ENCODE measurements around the gene PRPF19. TPM values are rescaled to one million over a fixed set of nuclear protein-coding genes. Genes with fewer than 3 reads are reported as not detected.
A peak's percentile ranks its signal among the peaks of the same experiment; 100 is the strongest.

The PRPF19 gene
- total and polyA plus RNA-seq, 2 donors (not counting 1 experiment from before 2014, with no cell fraction given) = 32.6 to 37.7 TPM

- no peak overlapping the region for H2AFZ ChIP-seq (ENCODE audit: low read length)
- H3K27ac ChIP-seq (ENCODE audit: insufficient read depth, low read length) = no peak overlapping the region
- no peak overlapping the region for H3K9ac ChIP-seq (ENCODE audit: insufficient read depth, low read length)
- peaks cover 4% of the 10 kb centered on the region for H3K36me3 ChIP-seq (ENCODE audit: control insufficient read depth, insufficient read depth, low read length)
- no peaks in the 10 kb centered on the region for H4K20me1 ChIP-seq (ENCODE audit: control insufficient read depth, extremely low read depth, insufficient read depth, low read length)
- DNase-seq (ENCODE audit: low read depth in 2 of 2) = no peak
- H3K4me3 ChIP-seq (replicated peaks in 1 of 4; ENCODE audit: control extremely low read depth in 1 of 4, insufficient read depth in 1 of 4, low read depth in 3 of 4, low read length in 4 of 4) = no peak overlapping the region
- no peaks in the 10 kb centered on the region for H3K9me3 ChIP-seq (ENCODE audit: control insufficient read depth, insufficient read depth, low read depth, low read length)
- no peak overlapping the region for H3K4me2 ChIP-seq (ENCODE audit: extremely low read depth, insufficient read depth, low read length)
- no peaks in the 10 kb centered on the region for H3K27me3 ChIP-seq (ENCODE audit: control insufficient read depth, insufficient read depth, low read length)
- TF ChIP-seq, protein P1, sequence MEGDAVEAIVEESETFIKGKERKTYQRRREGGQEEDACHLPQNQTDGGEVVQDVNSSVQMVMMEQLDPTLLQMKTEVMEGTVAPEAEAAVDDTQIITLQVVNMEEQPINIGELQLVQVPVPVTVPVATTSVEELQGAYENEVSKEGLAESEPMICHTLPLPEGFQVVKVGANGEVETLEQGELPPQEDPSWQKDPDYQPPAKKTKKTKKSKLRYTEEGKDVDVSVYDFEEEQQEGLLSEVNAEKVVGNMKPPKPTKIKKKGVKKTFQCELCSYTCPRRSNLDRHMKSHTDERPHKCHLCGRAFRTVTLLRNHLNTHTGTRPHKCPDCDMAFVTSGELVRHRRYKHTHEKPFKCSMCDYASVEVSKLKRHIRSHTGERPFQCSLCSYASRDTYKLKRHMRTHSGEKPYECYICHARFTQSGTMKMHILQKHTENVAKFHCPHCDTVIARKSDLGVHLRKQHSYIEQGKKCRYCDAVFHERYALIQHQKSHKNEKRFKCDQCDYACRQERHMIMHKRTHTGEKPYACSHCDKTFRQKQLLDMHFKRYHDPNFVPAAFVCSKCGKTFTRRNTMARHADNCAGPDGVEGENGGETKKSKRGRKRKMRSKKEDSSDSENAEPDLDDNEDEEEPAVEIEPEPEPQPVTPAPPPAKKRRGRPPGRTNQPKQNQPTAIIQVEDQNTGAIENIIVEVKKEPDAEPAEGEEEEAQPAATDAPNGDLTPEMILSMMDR (conservative IDR thresholded peaks at IDR 0.05 in 1 of 2, IDR thresholded peaks at IDR 0.05 in 1 of 2; ENCODE audit: low read depth in 1 of 2, low read length in 2 of 2) = no peak
- no peak for TF ChIP-seq EZH2 (IDR thresholded peaks at IDR 0.05; ENCODE audit: low read length, missing control alignments)
- no peaks in the 10 kb centered on the region for H3K4me1 ChIP-seq (ENCODE audit: control insufficient read depth, extremely low read depth, insufficient read depth, low read length)
- no peaks in the 10 kb centered on the region for H3K79me2 ChIP-seq (ENCODE audit: control insufficient read depth, insufficient read depth, low read length)
Observed at GRCh38 chr11:60945295-60945667, 38.9 kb upstream of the PRPF19 start.

DNA sequence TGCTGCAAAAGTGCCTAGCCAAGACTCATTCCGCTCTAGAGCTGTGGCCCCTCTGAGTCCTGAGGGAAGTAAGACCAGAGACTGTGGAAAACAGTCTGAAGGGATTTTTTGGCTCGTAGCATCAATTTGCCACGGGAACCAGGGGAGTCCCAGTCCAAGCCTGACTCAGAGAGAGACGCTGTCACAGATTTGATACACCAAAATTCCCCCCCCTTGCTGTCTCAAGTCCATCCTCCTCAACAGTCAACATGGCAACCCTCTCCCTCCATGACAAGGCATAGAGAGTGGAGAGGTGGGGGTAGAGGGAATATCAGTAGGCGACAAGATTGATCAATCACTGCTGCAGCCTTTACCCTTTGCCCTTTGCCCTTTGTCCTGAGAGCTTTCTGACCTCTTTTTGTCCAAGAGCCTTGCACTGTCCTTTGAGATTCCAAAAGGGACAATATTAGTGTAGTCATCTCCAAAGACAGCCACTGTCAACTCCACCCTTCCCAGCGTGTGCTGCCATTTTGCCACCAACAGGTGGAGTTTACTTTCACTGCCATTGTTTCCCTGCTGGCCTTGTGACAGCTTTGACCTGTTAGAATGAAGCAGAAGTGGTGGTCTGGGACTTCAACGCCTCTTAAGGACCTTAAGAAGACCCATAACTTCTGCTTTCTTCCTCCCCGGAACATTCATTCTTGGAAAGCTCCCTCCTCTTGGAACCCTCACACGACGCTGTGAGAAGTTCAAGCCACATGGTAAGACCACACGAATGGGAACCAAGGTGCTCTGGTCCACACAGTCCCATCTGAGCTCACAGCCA, 38.3 kb upstream of the PRPF19 start:
- DNase-seq (ENCODE audit: low read depth in 2 of 2) = no peak
- Histone ChIP-seq H3K36me3 (ENCODE audit: control insufficient read depth, insufficient read depth, low read length) (peaks cover 4% of the 10 kb centered on the region), H3K27me3 (ENCODE audit: control insufficient read depth, insufficient read depth, low read length) (no peaks in the 10 kb centered on the region), H3K9me3 (ENCODE audit: control insufficient read depth, insufficient read depth, low read depth, low read length) (no peaks in the 10 kb centered on the region), H2AFZ (ENCODE audit: low read length) (no peak overlapping the region), H3K4me3 (replicated peaks in 1 of 4; ENCODE audit: control extremely low read depth in 1 of 4, insufficient read depth in 1 of 4, low read depth in 3 of 4, low read length in 4 of 4) (no peak overlapping the region), H3K4me1 (ENCODE audit: control insufficient read depth, extremely low read depth, insufficient read depth, low read length) (no peaks in the 10 kb centered on the region), H3K4me2 (ENCODE audit: extremely low read depth, insufficient read depth, low read length) (no peak overlapping the region), H4K20me1 (ENCODE audit: control insufficient read depth, extremely low read depth, insufficient read depth, low read length) (no peaks in the 10 kb centered on the region), H3K79me2 (ENCODE audit: control insufficient read depth, insufficient read depth, low read length) (no peaks in the 10 kb centered on the region), H3K27ac (ENCODE audit: insufficient read depth, low read length) (no peak overlapping the region), H3K9ac (ENCODE audit: insufficient read depth, low read length) (no peak overlapping the region)
- TF ChIP-seq, protein P1 (conservative IDR thresholded peaks at IDR 0.05 in 1 of 2, IDR thresholded peaks at IDR 0.05 in 1 of 2; ENCODE audit: low read depth in 1 of 2, low read length in 2 of 2) = peak in 1 of 2 donors; percentile 19
- TF ChIP-seq EZH2 (IDR thresholded peaks at IDR 0.05; ENCODE audit: low read length, missing control alignments) = no peak

- TF ChIP-seq EZH2 (IDR thresholded peaks at IDR 0.05; ENCODE audit: low read length, missing control alignments) = no peak
- TF ChIP-seq, protein P1 (conservative IDR thresholded peaks at IDR 0.05 in 1 of 2, IDR thresholded peaks at IDR 0.05 in 1 of 2; ENCODE audit: low read depth in 1 of 2, low read length in 2 of 2) = no peak
Observed at GRCh38 chr11:60942970-60943565, 36.7 kb upstream of the PRPF19 start.

More at GRCh38 chr11:60942970-60943565, 36.7 kb upstream of the PRPF19 start:
- no peaks in the 10 kb centered on the region for H3K9me3 ChIP-seq (ENCODE audit: control insufficient read depth, insufficient read depth, low read depth, low read length)
- no peak overlapping the region for H3K4me2 ChIP-seq (ENCODE audit: extremely low read depth, insufficient read depth, low read length)
- no peak overlapping the region for H3K4me3 ChIP-seq (replicated peaks in 1 of 4; ENCODE audit: control extremely low read depth in 1 of 4, insufficient read depth in 1 of 4, low read depth in 3 of 4, low read length in 4 of 4)
- no peak overlapping the region for H3K9ac ChIP-seq (ENCODE audit: insufficient read depth, low read length)
- H3K36me3 ChIP-seq (ENCODE audit: control insufficient read depth, insufficient read depth, low read length) = peaks cover 4% of the 10 kb centered on the region
- H2AFZ ChIP-seq (ENCODE audit: low read length) = no peak overlapping the region
- no peaks in the 10 kb centered on the region for H3K79me2 ChIP-seq (ENCODE audit: control insufficient read depth, insufficient read depth, low read length)
- H3K27me3 ChIP-seq (ENCODE audit: control insufficient read depth, insufficient read depth, low read length) = no peaks in the 10 kb centered on the region
- no peaks in the 10 kb centered on the region for H3K4me1 ChIP-seq (ENCODE audit: control insufficient read depth, extremely low read depth, insufficient read depth, low read length)
- DNase-seq (ENCODE audit: low read depth in 2 of 2) = peak in 1 of 2 donors; percentile 26
- H4K20me1 ChIP-seq (ENCODE audit: control insufficient read depth, extremely low read depth, insufficient read depth, low read length) = no peaks in the 10 kb centered on the region
- H3K27ac ChIP-seq (ENCODE audit: insufficient read depth, low read length) = no peak overlapping the region

All from fibroblast of lung (primary cell).